GM19395 (cell line): ENCODE data around the gene EXOC2.
A peak's percentile ranks its signal among the peaks of the same experiment; 100 is the strongest.

ENCODE experiments used
- ATAC-seq: cut with Tn5 transposase; IDR thresholded peaks from one replicate; pipeline ENCODE4 v1.9.1; 2021; ENCODE audit warnings: mild to moderate bottlenecking, moderate library complexity; ENCODE audit not compliant: unreplicated experiment

Gene EXOC2

DNA sequence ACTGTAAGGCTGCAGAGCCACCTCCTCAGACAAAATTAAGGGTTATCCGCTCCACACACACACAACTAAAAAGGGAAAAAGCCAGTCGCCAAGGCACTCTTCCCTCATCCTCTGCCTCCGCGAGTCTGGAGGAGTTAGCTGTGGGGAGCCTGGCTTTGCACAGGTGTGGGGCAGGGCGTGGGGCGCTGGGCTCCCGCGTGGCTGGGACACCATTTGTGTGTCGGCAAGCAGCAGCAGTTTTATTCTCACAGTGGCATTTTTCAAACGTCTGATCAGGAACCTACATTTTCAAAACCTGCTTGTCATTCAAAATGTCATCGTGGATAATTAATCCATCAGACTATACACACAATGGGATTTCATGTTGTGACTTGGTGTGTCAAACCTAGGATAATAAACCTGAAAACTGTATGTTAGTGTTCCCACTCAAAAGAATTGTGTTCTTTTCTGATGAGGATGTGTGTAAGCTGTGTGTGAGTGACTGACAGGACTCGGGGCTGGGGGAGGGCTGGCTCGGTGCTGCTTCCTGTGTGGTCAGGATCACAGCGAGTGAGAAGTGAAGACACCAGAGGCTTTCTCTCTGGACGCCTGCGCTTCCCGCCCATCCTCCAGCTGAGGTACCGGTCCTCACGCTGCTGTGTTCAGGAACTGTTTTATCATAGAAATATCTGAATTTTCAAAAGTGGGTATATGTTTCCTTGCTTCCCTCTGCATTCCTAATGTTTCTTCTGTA, 218.3 kb downstream of the EXOC2 start:
- ATAC-seq: peak; percentile 78

DNA sequence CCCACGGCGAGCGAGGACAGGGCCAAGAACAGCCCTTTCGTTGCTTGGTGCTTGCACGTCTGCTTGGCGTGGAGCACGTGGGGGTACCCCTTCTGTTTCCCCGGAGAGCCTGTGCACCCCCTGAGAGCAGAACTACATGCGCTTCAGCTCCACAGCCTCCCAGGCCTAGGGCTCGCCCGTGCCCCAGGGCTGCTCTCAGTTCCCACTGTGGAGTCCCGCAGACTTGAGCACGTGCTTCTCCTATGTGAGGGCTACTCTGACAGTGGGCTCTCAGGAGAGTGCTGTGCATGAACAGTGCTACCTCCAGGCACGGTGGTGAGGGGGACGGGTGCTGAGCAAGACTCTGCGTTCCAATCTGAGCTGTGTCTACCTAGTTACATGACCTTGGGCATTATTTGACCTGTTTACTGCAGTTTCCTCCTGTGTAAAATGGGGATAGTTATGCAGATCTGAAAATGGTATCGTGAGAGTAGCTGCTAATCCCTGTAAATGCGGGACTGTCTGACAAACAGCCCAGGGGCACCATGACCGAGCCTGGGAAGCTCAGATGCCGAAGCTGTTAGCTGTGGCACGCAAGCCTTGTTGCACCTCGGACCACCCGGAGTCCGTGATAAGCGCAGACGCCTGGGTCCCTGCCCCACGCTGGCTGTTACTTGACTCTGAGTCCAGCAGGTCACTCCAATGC, 219.0 kb downstream of the EXOC2 start:
- ATAC-seq: no peak

DNA sequence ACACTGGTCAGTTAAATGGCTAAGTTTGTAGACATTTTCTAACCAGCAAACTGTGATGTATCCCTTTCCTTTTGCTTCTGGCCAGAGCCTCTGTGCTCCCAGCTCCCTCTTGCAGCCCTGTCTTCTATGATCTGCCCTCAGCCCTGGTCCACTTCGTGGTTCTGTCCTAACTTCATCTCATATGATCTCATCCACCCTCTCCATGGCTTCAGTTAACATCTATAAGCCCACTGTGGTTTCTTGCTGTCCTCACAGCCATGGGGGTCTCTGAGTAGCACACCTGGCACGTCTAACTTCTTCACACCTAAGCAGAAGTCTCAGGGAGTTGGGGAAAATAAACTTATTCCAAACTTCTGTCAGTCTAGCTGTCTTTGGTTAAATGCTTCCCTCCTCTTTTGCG, 219.6 kb downstream of the EXOC2 start:
- ATAC-seq: no peak

DNA sequence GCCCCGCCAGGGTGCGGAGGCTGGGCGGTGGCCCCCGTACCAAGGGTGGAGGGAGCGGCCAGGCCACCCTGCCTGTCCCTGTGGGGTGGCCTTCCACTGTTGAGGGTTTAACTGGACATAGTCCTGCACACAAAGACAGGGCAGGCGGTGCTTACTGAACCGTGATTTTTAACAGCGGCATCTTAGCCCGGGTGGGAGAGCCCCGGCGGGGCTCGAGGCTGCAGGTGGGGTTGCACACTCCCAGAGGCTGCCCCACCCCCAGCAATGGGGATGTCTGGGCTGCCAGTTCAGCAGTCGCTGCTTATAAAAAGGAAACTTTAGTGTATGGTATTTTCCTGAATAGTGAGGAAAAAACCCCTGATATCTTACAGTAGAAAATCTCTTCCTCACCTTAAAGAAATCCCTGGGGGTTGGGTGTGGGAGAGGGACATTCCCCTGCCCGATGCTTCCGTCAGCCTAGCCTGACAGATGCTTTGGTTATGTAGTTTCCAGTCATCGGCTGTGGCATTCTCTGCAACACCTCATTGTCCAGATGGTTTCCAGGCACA, 222.0 kb downstream of the EXOC2 start:
- no peak for ATAC-seq

DNA sequence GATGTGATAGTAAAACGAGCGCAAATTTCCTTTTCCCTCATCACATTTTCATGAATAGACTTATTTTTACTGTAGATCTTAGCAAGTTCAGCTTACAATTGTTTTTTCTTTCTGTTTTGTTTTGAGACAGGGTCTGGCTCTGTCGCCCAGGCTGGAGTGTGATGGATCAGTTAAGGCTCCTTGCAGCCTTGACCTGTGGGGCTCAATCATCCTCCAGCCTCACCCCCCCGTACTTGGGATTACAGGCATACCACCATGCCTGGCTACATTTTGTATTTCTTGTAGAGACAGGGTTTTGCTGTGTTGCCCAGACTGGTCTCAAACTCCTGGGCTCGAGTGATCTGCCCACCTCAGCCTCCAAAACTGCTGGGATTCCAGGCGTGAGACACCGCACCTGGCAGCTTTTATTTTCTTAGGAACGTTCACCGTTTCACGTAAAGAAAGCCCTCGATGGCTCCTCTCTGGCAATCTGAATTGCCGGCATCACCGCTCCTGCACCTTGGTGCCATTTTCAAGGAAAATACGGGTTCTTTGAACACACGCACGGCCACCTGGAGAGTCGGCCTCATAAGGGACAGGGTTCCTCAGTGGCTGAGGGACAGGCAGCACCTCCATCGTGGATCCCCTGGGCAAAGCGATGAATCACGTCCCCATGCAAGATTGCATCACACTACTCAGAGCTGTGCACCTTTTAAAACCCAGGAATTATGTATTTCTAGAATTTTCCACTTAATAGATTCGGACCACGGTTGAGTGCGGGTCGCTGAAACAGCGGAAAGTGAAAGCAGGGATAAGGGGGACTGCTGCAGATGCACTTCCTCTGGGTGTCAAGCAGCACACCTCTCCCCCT, 222.7 kb downstream of the EXOC2 start:
- ATAC-seq: no peak

DNA sequence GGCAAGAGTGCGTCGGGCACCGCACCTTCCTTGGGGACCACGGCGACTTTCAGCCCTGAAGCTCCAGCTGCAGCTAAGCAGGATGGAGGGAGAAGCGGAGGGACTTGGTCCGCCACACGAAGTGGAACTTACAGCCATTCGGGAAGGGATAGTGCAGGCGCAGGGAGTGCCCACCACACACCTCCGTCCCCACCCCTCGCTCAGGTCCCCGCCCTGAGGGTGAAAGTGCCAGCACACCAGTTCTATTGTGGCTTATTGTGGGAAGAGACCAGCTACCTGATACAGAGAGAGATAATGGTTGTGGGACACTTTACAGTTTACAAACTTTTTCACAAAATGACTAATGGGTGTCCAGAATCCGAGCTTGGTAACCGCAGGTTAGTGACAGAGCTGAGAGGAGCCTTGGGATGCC, 225.3 kb downstream of the EXOC2 start:
- no peak for ATAC-seq

DNA sequence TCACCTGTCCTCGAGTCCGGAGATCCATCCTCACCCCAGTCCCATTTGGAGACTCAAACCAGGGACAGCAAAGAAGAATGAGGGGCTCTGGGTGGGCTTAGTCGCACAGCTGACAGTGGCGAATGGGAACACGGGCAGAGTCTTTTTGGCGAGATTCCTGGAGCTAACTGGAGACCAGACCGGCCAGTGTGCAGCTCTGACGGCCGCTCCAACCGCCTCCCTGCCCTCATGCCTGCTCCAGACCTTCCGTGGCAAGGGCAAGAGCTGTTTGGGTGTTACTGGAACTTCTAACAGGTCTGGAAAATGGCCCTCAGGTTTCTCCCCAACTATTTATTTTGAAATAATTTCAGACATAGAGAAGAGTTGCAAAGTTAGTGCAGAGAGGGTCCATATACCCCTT, 225.8 kb downstream of the EXOC2 start:
- no peak for ATAC-seq

DNA sequence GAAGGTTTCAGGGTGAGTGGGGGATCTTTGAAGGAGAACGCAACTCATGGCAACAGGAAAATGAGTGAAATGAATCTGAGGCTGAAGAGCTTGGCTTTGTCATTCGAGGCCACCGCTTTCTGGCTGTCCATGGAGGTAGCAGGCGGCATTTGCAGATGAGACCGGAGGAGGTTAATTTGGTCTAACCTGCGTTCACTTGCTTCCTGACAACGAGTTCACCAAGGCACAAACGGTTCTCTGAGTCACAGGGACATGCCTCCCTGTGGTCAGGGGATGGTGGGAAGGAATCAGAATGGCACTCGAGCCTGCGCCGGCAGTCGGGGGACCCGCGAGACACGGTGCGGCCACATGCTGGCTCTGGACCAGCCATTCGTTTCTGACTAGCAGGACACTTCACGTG, 226.4 kb downstream of the EXOC2 start:
- ATAC-seq: no peak

DNA sequence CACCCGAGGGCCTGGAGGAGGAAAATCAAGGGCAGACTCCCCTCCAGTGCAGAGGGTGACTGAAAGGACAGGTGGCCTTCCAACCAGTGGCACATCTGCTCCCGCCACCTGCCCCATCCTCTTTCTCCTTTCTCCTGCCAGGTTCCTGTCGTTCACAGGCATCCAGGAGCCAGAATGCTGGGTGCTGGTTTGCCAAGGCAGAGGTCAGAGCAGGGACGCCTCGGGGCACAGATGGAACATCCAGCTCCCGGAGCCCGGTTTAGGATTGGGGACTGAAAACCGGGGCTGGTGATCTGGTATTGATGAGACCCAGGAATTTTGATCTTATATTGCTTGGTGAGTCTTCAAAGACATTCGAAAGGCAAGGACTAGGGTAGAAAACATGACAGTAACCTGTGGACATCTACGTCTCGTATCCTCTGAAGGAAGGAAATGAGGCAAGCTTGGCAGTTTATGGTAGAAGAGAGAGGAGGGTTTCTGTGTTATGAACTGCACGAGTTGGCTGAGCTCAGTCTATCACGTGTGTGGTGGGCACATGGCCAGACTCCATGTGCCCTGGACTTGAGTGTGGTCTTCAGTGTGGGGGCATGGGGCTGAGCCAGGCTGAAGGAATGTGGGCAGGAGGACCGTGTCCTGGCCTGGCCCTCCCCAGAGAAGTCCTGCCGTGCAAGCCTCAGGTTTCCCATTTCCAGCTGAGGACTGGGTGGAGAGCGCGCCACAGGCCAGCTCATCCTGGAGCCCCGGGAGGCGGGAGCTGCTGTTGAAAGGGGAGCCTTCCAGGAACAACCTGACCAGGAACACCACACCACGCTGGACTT, 227.2 kb downstream of the EXOC2 start:
- ATAC-seq: no peak

DNA sequence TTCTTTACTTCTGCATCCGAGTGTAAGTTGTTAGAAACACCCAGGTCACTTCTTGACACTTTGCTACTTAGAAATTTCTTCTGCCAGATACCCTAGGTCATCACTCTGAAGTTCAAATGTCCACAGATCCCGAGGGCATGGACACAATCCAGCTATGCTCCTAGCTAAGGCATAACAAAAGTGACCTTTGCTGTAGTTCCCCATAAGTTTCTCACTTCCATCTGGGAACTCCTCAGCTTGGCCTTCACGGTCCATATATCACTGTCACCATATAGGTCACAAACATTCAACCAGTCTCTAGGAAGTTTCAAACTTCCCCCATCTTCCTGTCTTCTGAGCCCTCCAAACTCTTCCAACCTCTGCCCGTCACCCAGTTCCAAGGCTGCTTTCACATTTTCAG, 236.1 kb downstream of the EXOC2 start:
- ATAC-seq: no peak

DNA sequence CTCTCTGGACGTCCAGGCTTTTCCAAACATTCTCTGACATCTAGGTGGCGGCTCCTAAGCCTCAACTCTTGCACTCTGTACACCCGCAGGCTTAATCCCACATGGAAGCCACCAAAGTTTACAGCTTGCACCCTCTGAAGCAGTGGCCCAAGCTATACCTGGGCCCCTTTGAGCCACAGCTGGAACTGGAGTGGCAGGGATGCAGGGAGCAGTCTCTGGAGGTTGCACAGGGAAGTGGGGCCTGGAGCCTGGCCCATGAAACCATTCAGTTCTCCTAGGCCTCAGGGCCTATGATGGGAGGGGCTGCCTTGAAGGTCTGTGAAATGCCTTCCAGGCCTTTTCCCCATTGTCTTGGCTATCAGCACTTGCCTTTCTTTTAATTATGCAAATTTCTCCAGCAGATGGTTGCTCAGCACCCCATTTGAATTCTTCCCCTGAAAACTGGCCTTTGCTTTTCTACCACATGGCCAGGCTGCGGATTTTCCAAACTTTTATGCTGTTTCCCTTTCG, 236.5 kb downstream of the EXOC2 start:
- ATAC-seq: no peak

DNA sequence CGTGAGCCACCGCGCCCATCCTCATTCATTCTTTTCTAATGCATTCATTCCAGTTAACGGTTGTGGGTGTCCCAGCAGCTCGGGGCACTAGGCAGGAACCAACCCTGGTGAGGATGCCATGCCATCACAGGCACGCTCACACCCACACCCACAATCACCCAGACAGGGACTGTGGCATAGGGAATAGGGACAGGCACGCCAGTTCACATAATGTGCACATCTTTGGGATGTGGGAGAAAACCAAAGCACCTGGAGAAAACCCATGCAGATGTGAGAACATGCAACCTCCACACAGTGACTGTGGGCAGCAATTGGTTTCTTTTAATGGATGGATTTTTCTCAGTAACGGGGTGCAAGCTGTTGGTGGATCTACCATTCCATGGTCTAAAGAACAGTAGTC, 237.1 kb downstream of the EXOC2 start:
- no peak for ATAC-seq

DNA sequence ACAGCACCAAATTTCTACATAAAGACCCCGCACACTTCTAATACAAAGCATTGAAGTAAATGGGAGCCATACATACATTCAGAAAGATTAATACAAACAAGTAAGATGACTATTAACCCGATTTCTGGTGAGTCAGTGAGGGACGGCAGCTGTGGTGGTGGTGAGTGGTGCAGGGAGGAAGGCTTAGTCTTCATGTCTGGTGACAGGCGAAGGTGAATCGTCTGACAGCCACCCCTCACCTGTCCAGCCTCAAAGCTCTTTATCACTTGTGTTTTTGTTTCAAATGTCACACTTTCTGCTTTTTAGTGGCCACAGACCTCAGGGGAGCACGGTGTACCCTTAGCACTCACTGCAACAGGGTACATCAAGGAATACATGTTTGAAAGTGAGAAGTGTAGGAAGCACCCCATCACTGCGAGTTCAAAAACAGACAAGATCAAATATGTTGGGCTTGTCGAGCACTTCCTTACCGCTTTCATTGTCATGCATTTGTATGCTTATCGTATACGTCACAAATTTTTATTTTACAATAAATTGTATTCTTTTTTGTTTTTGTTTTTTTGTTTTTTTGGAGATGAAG, 237.8 kb downstream of the EXOC2 start:
- no peak for ATAC-seq

DNA sequence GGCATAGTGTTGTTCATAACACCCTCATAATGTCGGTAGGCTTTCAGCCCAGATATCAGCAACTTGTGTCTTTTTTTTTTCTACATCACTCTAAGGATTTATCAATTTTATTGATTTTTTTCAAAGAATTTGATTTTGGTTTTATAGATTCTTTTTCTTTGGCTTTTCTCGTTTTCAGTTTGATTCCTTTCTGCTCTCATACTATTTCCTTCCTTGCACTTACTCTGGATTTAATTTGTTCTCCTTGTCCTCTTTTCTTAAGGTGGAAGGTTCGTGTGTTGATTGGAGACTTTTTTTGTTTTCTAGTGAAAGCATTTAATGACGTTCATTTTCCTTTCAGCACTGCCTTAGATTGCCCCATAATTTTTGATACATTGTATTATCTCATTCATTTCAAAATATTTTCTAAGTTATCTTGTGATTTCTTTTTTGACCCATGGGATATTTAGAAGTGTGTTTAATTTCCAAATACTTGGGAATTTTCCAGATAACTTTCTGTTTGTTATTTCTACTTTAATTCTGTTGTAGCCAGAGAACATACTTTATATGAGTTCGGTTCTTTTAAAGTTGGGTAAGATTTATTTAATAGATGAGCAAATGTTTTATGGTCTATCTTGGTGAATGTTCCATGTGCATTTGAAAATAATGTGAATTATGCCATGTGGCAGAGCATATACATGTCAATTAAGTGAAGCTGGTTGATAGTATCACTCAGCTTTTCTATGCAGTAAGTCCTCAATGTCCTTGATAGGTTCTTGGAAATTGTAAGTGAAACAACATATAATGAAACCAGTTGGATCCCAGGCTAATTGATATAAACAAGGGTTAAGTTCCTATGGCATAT, 238.6 kb downstream of the EXOC2 start:
- no peak for ATAC-seq

DNA sequence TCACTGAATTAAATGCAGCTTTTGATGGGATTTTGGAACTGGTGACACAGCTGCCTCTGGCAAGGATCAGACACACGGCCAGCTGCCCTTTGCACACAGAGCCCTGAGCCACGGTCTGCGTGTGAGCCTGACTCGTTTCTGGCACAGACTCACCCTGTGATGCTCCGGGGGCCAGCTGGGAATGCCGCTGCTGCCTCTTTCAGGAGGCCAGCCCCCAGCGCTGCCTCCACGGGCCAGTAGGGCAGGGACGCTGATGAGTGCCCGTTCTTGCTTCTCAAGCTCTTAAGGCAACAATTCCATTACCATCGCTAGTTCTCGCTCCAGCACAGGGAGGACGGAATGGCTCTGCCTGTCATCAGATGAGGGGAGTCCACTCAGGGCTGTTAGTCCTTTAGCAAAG, 239.8 kb downstream of the EXOC2 start:
- ATAC-seq: no peak

DNA sequence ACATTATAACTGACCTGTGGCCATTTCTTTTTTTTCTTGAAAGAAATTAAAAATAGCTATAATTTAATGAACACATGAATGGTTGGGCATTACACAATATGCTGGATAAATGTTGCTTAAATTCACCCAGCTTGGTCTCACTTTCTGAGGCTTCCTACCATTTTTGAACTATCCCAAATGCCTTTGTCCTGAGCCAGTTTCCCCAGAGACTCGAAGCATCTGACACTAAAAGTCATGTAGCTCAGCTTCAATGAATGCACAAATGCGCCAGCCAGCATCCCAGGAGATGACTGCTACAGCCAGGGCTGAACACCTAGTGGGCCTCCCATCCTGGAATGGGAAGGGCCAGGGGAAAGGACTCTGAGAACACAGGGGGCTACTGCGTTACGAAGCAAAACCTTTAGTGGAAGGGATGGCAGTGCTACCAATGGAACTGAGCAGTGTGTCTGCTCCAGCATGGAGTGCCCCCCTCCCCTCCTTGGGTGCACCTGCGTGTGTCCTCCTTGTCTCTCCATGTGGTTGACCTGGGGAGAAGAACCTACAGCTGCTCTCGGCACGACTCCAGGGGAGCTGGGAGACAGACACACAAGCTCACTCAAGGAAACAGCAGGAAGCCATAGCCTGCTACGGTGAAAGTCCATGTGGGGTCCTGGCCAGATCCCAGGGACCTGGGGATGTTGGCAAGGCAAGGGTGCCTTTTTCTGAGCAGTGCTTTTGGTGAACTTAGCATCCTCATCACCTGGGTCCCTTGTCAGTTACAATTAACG, 240.5 kb downstream of the EXOC2 start:
- no peak for ATAC-seq

DNA sequence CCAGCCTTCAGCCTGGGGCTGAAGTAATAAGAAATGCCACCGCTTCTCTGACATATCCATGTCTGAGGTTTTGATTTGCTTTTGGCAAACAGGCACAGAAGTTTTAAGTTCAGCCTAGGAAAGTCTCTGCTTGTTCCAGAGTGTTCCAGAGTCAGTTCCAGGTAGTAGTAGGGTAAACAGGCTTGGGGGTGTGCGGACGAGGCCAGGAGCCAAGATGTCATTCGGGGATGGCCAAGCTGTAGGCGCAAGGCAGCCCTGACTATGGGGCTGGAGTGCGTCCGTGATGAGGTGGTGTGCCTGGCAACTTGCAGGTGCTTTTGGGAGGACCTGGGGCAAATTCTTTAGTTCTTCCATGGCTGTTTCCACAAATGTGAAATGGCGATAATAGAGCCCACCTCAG, 241.1 kb downstream of the EXOC2 start:
- no peak for ATAC-seq

DNA sequence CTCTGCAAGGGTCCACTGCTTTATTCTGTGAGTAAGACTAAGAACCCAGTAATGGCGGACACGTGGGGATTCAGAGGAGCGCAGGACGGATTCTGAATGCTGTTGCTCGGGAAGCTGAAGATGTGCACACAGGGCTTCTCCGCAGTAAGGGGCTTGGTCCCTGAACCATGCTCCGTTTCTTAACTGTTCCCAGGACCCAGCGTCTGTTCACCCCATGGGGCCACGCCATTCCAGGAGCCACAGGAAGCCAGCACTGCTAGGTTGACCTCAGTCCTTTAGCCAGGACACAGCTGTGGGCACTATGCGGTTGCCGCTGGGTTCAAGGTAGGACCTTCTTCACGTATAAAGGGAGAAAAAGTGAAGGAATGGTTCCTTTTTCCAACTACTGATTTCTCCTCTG, 241.6 kb downstream of the EXOC2 start:
- no peak for ATAC-seq
